Measurements from ENCODE around the gene NAALADL2. TPM values are rescaled to one million over a fixed set of nuclear protein-coding genes. Genes with fewer than 3 reads are reported as not detected.

NAALADL2 gene
- total RNA-seq, 1 experiment from 2014 or later = 1.6 TPM

- Mint-ChIP-seq H3K27ac (no peak overlapping the region), H3K36me3 (ENCODE audit: insufficient read depth in 1 of 3, low read depth in 3 of 3) (no peaks in the 10 kb centered on the region), H3K9me3 (no peaks in the 10 kb centered on the region), H3K4me3 (no peak overlapping the region), H3K27me3 (ENCODE audit: low read depth) (no peaks in the 10 kb centered on the region), H3K4me1 (peaks cover 23% of the 10 kb centered on the region in 2 experiments)
- Histone ChIP-seq H3K56ac (ENCODE audit: insufficient read length, low read depth, low read length) (no peak overlapping the region), H2AK5ac (ENCODE audit: insufficient read length, low read length) (no peak overlapping the region), H2BK5ac (ENCODE audit: insufficient read length, low read length) (no peak overlapping the region), H2AFZ (ENCODE audit: low read length) (no peak overlapping the region), H4K5ac (ENCODE audit: insufficient read length, low read depth, low read length) (no peak overlapping the region), H3K9ac (ENCODE audit: extremely low read depth, insufficient read length, low read length) (no peak overlapping the region), H3K4me1 (ENCODE audit: insufficient read depth, low read length) (peaks cover 4% of the 10 kb centered on the region; the same call in 1 of the 2 replicates), H3K79me1 (ENCODE audit: insufficient read depth, low read depth, low read length, poor library complexity, severe bottlenecking) (no peaks in the 10 kb centered on the region), H3K27ac (ENCODE audit: insufficient read length, low read depth, low read length) (no peak overlapping the region), H2BK120ac (ENCODE audit: low read depth, low read length, poor library complexity, severe bottlenecking) (no peak overlapping the region), H4K8ac (replicated peaks; ENCODE audit: insufficient read length, low read depth, low read length) (no peak overlapping the region), H3K9me3 (ENCODE audit: control insufficient read depth, low read depth, low read length) (no peaks in the 10 kb centered on the region), H2BK20ac (ENCODE audit: low read depth, low read length, poor library complexity, severe bottlenecking) (no peak overlapping the region), H3K18ac (ENCODE audit: insufficient read length, low read depth, low read length) (no peak overlapping the region), H3K79me2 (ENCODE audit: insufficient read depth, low read length) (no peaks in the 10 kb centered on the region), H4K20me1 (ENCODE audit: control insufficient read depth, insufficient read depth, insufficient read length) (no peaks in the 10 kb centered on the region), H2BK12ac (ENCODE audit: insufficient read length, low read depth, low read length) (no peak overlapping the region), H3K27me3 (ENCODE audit: insufficient read depth, low read length) (no peaks in the 10 kb centered on the region), H2BK15ac (ENCODE audit: low read depth, low read length) (no peak overlapping the region), H3K4ac (ENCODE audit: low read depth, low read length) (no peak overlapping the region), H3K23me2 (ENCODE audit: insufficient read length, low read depth, low read length, poor library complexity, severe bottlenecking) (no peaks in the 10 kb centered on the region), H3K14ac (ENCODE audit: insufficient read depth, low read length) (no peak overlapping the region), H3T11ph (ENCODE audit: low read length) (no peak overlapping the region), H3K23ac (ENCODE audit: insufficient read length, low read depth, low read length) (no peak overlapping the region), H3K4me2 (ENCODE audit: insufficient read depth, insufficient read length, low read length) (no peak overlapping the region), H4K91ac (ENCODE audit: insufficient read length, low read depth, low read length) (no peak overlapping the region)
- no peak for DNase-seq
- TF ChIP-seq, protein P1, sequence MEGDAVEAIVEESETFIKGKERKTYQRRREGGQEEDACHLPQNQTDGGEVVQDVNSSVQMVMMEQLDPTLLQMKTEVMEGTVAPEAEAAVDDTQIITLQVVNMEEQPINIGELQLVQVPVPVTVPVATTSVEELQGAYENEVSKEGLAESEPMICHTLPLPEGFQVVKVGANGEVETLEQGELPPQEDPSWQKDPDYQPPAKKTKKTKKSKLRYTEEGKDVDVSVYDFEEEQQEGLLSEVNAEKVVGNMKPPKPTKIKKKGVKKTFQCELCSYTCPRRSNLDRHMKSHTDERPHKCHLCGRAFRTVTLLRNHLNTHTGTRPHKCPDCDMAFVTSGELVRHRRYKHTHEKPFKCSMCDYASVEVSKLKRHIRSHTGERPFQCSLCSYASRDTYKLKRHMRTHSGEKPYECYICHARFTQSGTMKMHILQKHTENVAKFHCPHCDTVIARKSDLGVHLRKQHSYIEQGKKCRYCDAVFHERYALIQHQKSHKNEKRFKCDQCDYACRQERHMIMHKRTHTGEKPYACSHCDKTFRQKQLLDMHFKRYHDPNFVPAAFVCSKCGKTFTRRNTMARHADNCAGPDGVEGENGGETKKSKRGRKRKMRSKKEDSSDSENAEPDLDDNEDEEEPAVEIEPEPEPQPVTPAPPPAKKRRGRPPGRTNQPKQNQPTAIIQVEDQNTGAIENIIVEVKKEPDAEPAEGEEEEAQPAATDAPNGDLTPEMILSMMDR (conservative IDR thresholded peaks at IDR 0.05) = no peak
- no CpG with 5 or more reads among the region's 5 CpGs for WGBS (ENCODE audit: extremely low coverage, insufficient read length, low lambda C conversion rate)
Measured at GRCh38 chr3:175018946-175019727, 160.0 kb downstream of the NAALADL2 start.

All from H9 (cell line).